ENCODE data around the gene EIF4E.
"Not testable (repeated sequence)": the region's sequence is repeated elsewhere in the genome, so short reads cannot be mapped to it uniquely, and the experiment has no call there.

EIF4E gene

DNA sequence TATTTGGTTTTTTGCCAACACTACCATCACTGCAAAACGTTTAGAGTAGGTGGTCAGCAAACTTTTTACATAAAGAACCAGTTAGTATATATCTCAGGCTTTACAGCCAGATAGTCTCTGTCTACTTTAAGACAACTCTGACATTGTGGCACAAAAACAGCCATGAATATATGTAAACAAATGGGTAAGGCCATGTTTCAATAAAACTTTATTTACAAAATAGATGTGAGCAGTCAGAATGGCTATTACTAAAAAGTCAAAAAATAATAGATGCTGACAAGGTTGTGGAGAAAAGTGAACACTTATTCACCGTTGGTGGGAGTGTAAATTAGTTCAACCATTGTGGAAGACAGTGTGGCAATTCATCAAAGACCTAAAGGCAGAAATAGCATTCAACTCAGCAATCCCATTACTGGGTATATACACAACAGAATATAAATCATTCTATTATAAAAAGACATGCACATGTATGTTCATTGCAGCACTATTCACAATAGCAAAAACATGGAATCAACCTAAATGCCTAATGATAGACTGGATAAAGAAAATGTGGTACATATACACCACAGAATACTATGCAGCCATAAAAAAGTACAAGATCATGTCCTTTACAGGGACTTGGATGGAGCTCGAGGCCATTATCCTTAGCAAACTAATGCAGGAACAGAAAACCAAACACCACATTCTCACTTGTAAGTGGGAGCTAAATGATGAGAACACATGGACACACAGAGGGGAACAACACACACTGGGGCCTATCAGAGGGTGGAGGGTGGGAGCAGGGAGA, 56.6 kb downstream of the EIF4E start:
- not testable (repeated sequence) for DNase-seq

DNA sequence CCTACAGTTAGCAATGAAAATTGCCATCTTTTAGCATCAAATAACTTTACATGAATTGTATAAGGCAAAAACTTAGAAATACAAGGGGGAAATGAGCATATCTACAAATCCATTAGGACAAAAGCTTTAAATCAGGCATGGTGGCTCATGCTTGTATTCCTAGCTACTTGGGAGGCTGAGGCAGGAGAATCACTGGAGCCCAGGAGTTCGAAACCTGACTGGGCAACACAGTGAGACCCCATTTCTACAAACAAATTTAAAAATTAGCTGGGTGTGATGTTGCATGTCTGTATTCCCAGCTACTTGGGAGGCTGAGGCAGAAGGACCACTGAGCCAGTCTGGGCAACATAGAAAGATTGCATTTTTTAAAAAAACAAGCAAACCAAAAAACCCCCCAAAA, 61.3 kb downstream of the EIF4E start:
- DNase-seq, result no peak

DNA sequence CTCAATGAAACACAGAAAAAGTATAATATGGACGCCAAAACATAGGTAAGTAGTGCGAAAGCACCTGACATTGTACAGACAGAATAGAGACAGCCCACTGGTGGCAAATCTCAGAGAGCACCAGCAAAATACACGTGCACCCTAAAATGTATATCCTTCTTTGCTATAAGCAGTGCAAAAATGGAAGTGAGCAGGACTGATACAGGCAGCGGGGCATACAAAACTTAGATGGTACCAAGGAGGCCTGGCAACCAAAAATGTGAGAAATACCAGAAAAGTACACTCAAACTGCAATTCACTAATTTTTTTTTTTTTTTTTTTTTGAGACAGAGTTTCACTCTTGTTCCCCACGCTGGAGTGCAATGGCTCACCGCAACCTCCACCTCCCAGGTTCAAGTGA, 63.9 kb downstream of the EIF4E start:
- DNase-seq, result no peak

DNA sequence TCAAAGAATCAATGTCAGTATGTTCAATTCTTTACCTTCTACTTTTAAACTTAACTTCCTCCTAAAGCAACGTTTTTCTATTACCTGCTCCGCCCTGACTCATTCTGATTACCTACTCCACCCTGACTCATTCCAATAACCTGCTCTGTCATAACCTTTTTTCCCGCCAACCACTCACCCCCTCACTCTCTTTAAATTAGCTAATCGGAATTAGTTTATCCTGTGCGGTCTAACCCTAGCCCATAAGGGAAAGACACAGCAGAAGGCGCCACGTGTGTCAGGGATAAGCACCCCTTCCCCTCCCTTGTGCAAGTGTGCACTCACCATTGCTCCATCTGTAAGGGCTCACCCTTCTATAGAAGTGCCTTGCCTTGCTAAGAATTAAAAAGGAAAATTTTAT, 64.4 kb downstream of the EIF4E start:
- no peak for DNase-seq

DNA sequence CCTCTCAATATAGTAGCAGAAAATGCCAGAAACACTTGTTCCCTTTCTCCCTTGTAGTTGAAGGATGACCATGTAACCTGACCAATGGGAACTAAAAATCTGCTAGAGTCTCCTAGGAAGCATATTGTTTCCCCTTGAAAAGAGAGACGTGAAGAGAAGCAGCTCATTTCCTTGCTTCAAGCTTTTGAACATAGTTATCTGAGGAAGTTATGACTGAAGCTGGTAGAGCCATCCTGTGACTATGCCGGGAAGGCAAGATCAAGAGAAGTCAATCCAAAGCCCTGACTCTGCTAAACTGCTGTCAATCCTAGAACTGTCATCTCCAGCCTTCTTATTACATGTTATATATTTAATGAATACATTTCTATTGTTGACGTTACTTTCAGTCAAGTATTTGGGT, 66.6 kb downstream of the EIF4E start:
- DNase-seq, result no peak

DNA sequence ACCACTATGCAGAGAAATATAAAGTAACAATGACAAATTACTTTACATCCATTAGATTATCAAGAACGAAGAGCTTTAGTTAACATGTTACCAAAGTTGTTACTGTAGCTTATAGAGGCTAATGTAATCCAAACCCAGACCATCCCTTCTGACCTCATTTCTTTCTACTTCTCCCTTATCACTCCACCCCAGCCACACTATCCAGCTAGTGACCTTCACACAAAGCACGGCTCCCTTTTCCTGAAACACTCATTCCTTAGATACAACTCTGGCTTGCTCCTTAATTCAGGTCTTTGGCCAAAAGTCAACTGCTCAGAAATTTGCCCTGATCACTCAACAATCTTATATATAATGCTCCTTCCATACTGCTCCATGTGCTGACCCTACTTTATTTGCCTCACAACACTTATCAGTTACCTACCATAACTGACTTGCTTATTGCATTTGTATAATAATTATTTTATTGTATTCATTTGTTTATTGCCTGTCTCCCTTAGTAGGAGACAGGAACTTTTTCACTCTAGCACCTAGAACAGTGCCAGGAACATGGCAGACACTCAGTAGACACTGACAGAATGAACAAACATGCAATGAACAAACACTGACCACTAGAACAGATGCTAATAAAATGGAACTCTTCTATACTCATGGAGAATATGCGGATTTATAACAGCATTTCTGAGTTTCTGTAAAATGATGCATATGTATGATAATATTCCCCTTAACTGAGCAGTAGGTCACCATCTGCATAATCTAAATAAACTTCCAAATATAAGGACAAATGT, 67.6 kb downstream of the EIF4E start:
- no peak for DNase-seq

DNA sequence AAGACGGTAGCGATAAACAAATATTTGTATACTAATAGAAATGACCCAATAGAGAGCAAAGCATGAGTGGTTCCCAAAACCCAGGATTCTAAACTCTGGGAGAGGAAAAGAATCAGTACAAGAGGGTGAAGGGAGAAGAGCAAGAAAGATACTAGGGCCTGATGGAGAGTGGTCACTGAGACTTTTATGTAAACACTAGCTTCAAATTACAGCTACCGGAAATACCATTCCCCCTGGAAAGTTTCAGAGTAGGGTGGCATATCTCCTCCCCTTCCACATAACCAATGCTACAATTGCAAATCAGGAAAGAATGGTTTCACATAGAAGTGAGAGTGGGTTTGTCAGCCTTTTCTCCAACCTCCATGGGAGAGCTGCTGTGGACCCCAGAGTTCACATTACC, 77.1 kb downstream of the EIF4E start:
- peak; percentile 68 for DNase-seq

DNA sequence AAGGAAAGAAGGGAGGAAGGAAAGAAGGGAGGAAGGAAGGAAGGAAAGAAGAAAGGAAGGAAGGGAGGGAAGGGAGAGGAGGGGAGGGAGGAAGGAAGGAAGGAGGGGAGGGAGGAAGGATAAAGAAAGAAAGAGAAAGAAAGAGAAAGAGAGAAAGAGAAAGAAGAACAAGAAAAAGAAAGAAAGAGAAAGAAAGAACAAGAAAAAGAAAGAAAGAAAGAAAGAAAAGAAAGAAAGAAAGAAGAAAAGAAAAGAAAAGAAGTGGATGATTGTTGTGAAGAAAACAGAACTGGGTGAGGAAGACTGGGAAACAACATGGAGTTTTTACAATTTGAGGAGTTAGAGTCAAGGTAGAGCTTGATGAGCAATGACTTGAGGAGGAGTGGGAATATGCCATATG, 78.0 kb downstream of the EIF4E start:
- no peak for DNase-seq

DNA sequence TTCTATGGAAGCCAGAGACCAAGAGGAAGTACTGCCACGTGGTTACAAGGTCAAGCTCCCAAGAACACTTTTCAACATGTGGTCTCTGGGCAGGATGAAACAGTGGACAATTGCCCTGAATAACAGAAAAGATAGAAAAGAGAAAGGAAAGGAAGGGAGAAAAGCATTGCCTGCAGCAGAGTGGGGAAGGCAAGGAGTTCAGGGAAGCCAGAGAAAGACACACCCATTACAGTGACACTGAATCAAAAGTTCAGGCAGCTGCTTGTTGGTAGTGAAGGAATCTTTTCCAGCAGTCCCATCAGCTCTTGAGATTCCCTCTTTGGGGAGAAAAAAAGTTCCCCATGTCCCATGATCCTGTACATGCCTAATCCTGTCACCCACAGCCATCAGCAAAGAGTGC, 80.5 kb downstream of the EIF4E start:
- DNase-seq, result no peak

DNA sequence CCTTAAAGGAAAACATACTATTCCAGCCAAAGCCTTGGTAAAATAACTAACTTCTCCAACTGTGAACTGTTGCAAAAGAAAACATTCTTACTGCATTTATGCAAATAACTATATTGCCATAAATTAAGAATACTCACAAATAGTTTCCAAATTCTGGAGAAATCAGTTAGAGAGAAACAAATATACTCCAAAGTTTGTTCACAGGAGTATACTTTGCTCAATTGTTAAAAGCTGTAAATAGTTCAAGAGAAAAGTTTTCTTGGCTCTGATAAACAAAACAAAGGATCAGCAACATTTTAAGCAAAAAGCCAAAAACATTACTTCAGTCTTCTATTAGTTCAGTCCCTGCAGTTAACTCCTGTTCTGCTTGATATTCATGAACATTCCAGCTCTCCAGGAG, 83.0 kb downstream of the EIF4E start:
- no peak for DNase-seq

DNA sequence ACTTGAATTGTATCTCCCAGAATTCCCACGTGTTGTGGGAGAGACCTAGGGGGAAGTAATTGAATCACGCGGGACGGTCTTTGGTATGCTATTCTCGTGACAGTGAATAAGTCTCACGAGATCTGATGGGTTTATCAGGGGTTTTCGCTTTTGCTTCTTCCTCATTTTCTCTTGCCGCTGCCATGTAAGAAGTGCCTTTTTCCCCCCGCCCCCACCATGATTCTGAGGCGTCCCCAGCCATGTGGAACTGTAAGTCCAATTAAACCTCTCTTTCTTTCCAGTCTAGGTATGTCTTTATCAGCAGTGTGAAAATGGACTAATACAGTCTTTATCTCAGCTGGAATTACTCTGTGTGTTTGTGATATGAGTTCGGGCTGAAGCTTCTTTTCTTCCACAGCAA, 86.0 kb downstream of the EIF4E start:
- DNase-seq, result not testable (repeated sequence)

DNA sequence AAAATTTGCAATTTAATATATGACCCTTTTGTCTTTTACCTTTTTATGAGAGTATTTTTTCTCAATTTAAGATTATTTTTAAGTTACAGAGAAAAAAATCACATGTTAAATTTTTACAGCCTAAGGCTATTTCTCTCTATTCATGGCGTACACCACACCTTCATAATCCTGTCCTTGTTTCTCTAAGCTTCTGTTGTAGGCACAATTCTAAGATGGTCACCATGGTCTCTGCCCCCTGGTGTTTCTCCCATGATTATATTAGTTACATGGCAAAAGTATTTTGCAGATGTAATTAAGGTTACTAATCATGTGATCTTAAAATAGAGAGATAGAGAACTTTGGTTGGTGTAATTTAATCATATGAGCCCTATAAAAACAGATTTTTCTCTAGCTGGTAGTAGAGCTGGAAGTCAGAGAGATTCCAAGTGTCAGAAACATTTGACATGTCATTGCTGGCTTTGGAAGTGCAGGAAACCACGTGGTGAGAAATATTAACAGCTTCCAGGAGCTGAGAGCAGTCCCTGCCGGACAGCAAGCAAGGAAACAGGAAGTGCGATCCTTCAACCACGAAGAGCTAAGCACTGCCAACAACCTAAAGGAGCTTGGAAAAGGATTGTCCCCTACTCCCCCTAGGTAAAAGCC, 89.8 kb downstream of the EIF4E start:
- DNase-seq, result peak; percentile 36

DNA sequence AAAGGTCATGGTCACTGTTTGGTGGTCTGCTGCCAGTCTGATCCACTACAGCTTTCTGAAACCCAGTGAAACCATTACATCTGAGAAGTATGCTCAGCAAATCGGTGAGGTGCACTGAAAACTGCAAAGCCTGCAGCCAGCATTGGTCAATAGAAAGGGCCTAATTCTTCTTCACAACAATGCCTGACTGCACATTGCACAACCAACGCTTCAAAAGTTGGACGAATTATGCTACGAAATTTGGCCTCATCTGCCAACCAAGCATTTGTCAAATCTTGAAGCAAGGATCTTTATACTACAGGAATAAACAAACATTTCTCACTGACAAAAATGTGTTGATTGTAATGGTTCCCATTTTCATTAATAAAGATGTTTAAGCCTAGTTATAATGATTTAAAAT, 90.4 kb downstream of the EIF4E start:
- DNase-seq, result no peak

DNA sequence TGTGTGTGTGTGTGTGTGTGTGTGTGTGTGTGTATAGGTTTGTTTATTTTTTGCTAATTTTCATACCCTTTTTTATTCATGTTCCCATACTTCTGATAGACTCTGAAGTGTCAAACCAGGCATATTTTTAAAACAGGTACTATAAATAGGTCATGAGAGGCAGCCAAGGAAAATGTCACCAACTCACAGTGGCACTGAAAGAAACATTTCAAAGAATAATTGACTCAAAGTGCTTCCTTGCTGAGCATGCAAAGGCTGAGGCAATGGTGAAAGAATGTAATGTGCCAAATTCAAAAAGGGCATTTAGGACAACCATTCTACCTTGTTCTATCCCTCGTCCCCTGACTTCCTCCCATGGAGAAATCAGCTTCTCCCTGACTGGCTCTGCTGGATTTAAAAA, 95.5 kb downstream of the EIF4E start:
- no peak for DNase-seq

DNA sequence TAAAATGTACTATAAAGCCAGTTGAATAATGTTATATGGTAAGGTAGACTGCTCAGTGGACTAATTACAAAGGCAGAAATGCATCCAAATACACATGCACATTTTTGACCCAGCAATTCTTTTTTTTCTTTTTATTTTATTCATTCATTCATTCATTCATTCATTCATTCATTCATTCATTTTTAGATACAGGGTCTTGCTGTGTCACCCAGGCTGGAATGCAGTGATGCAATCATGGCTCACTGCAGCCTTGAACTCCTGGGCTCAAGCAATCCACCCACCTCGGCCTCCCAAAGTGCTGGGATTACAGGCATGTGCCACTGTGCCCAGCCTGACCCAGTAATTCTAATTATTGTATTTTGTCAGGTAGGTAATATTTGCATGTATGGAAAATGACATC, 97.9 kb downstream of the EIF4E start:
- not testable (repeated sequence) for DNase-seq
